NCI-H2171 (cell line): Measurements from ENCODE around the gene CD2AP.
"Not testable (repeated sequence)": the region's sequence is repeated elsewhere in the genome, so short reads cannot be mapped to it uniquely, and the experiment has no call there.

Source experiments
- DNase-seq: peaks from one replicate; lab custom pipeline; 2025; lab: John Stamatoyannopoulos, UW

CD2AP gene

GRCh38 chr6:47477497-47478232 lies at the start of gene CD2AP:
CD2AP (plus strand) TSS chr6:47477789; CDS start chr6:47478245, 456 bp downstream.
- DNase-seq, result peak; percentile 93

GRCh38 chr6:47428288-47428687 lies 49.3 kb upstream of the CD2AP start:
- DNase-seq, result no peak

- no peak for DNase-seq
Observed at GRCh38 chr6:47428746-47429664, 48.6 kb upstream of the CD2AP start.

- no peak for DNase-seq
Observed at GRCh38 chr6:47434372-47435253, 43.0 kb upstream of the CD2AP start.

GRCh38 chr6:47435254-47435612 lies 42.4 kb upstream of the CD2AP start:
- no peak for DNase-seq

- DNase-seq, result no peak
Observed at GRCh38 chr6:47437592-47437991, 40.0 kb upstream of the CD2AP start.

- no peak for DNase-seq
Observed at GRCh38 chr6:47438481-47439347, 38.9 kb upstream of the CD2AP start.

GRCh38 chr6:47439348-47439668 lies 38.3 kb upstream of the CD2AP start:
- no peak for DNase-seq

- DNase-seq, result no peak
Observed at GRCh38 chr6:47440719-47441118, 36.9 kb upstream of the CD2AP start.

GRCh38 chr6:47444964-47445363 lies 32.6 kb upstream of the CD2AP start:
- DNase-seq, result not testable (repeated sequence)

GRCh38 chr6:47446669-47447330 lies 30.8 kb upstream of the CD2AP start:
- no peak for DNase-seq

GRCh38 chr6:47447722-47448121 lies 29.9 kb upstream of the CD2AP start:
- no peak for DNase-seq

GRCh38 chr6:47451162-47451561 lies 26.4 kb upstream of the CD2AP start:
- DNase-seq, result no peak

- no peak for DNase-seq
Observed at GRCh38 chr6:47452899-47453298, 24.7 kb upstream of the CD2AP start.

- no peak for DNase-seq
Observed at GRCh38 chr6:47453372-47453936, 24.1 kb upstream of the CD2AP start.

- DNase-seq, result no peak
Observed at GRCh38 chr6:47454713-47455396, 22.7 kb upstream of the CD2AP start.

- peak; percentile 12 for DNase-seq
Observed at GRCh38 chr6:47455533-47456209, 21.9 kb upstream of the CD2AP start.

- DNase-seq, result no peak
Observed at GRCh38 chr6:47456536-47456975, 21.0 kb upstream of the CD2AP start.

- no peak for DNase-seq
Observed at GRCh38 chr6:47457370-47457769, 20.2 kb upstream of the CD2AP start.
